ENCODE data around the gene CCNB2.
"Not testable (repeated sequence)": the region's sequence is repeated elsewhere in the genome, so short reads cannot be mapped to it uniquely, and the experiment has no call there.

The CCNB2 gene

GRCh38 chr15:59138243-59138642 is 33.3 kb downstream of the CCNB2 start:
- Histone ChIP-seq H3K27me3 (ENCODE audit: insufficient read depth, low read length, poor library complexity, severe bottlenecking) (no peaks in the 10 kb centered on the region), H3K36me3 (ENCODE audit: insufficient read depth, low read length) (peaks cover 78% of the 10 kb centered on the region; the same call in 1 of the 2 replicates), H3K9me2 (replicated peaks; ENCODE audit: low read depth, low read length) (no peaks in the 10 kb centered on the region), H3K79me2 (ENCODE audit: insufficient read depth, low read length) (no peaks in the 10 kb centered on the region), H3K9me3 (ENCODE audit: insufficient read depth, low read depth, low read length) (no peaks in the 10 kb centered on the region), H3K4me3 (ENCODE audit: low read length, poor library complexity, severe bottlenecking) (no peak overlapping the region), H3K4me1 (ENCODE audit: insufficient read depth, low read length, poor library complexity, severe bottlenecking) (no peaks in the 10 kb centered on the region), H2AFZ (ENCODE audit: low read length) (no peak overlapping the region), H4K20me1 (ENCODE audit: insufficient read depth, low read length, poor library complexity, severe bottlenecking) (no peaks in the 10 kb centered on the region), H3K9ac (ENCODE audit: low read depth, low read length, poor library complexity, severe bottlenecking) (no peak overlapping the region), H3F3A (ENCODE audit: low read depth) (no peaks in the 10 kb centered on the region), H3K4me2 (ENCODE audit: low read depth, low read length, poor library complexity, severe bottlenecking) (no peak overlapping the region)
- no peak for TF ChIP-seq EZH2phosphoT487 (IDR thresholded peaks at IDR 0.05; ENCODE audit: borderline replicate concordance)
- TF ChIP-seq CTCF (conservative IDR thresholded peaks at IDR 0.05; ENCODE audit: low read length): peak; percentile 96

GRCh38 chr15:59140422-59141226 is 35.7 kb downstream of the CCNB2 start:
- peaks cover 60% of the 10 kb centered on the region; the same call in 1 of the 2 replicates for H3K36me3 ChIP-seq (ENCODE audit: insufficient read depth, low read length)
- H3K4me3 ChIP-seq (ENCODE audit: low read length, poor library complexity, severe bottlenecking): no peak overlapping the region

GRCh38 chr15:59143281-59143680 is 38.3 kb downstream of the CCNB2 start:
- no peak for TF ChIP-seq EZH2phosphoT487 (IDR thresholded peaks at IDR 0.05; ENCODE audit: borderline replicate concordance)
- peaks cover 37% of the 10 kb centered on the region; the same call in 1 of the 2 replicates for H3K36me3 ChIP-seq (ENCODE audit: insufficient read depth, low read length)
- H4K20me1 ChIP-seq (ENCODE audit: insufficient read depth, low read length, poor library complexity, severe bottlenecking): no peaks in the 10 kb centered on the region
- no peaks in the 10 kb centered on the region for H3K27me3 ChIP-seq (ENCODE audit: insufficient read depth, low read length, poor library complexity, severe bottlenecking)
- no peaks in the 10 kb centered on the region for H3K4me1 ChIP-seq (ENCODE audit: insufficient read depth, low read length, poor library complexity, severe bottlenecking)
- H3K79me2 ChIP-seq (ENCODE audit: insufficient read depth, low read length): no peaks in the 10 kb centered on the region
- H3K4me3 ChIP-seq (ENCODE audit: low read length, poor library complexity, severe bottlenecking): no peak overlapping the region
- H3K9me2 ChIP-seq (replicated peaks; ENCODE audit: low read depth, low read length): no peaks in the 10 kb centered on the region
- H3K4me2 ChIP-seq (ENCODE audit: low read depth, low read length, poor library complexity, severe bottlenecking): no peak overlapping the region
- no peaks in the 10 kb centered on the region for H3K9me3 ChIP-seq (ENCODE audit: insufficient read depth, low read depth, low read length)
- H2AFZ ChIP-seq (ENCODE audit: low read length): no peak overlapping the region
- H3F3A ChIP-seq (ENCODE audit: low read depth): no peaks in the 10 kb centered on the region
- no peak overlapping the region for H3K9ac ChIP-seq (ENCODE audit: low read depth, low read length, poor library complexity, severe bottlenecking)

More at GRCh38 chr15:59140422-59141226, 35.7 kb downstream of the CCNB2 start:
- no peak overlapping the region for H2AFZ ChIP-seq (ENCODE audit: low read length)
- no peaks in the 10 kb centered on the region for H3K79me2 ChIP-seq (ENCODE audit: insufficient read depth, low read length)
- no peaks in the 10 kb centered on the region for H3K27me3 ChIP-seq (ENCODE audit: insufficient read depth, low read length, poor library complexity, severe bottlenecking)
- no peaks in the 10 kb centered on the region for H3F3A ChIP-seq (ENCODE audit: low read depth)
- TF ChIP-seq CTCF (conservative IDR thresholded peaks at IDR 0.05; ENCODE audit: low read length): no peak
- H3K4me2 ChIP-seq (ENCODE audit: low read depth, low read length, poor library complexity, severe bottlenecking): no peak overlapping the region
- no peaks in the 10 kb centered on the region for H3K9me2 ChIP-seq (replicated peaks; ENCODE audit: low read depth, low read length)
- no peaks in the 10 kb centered on the region for H3K4me1 ChIP-seq (ENCODE audit: insufficient read depth, low read length, poor library complexity, severe bottlenecking)
- H3K9ac ChIP-seq (ENCODE audit: low read depth, low read length, poor library complexity, severe bottlenecking): no peak overlapping the region
- H3K9me3 ChIP-seq (ENCODE audit: insufficient read depth, low read depth, low read length): no peaks in the 10 kb centered on the region
- H4K20me1 ChIP-seq (ENCODE audit: insufficient read depth, low read length, poor library complexity, severe bottlenecking): no peaks in the 10 kb centered on the region

- not testable (repeated sequence) for H2AFZ ChIP-seq (ENCODE audit: low read length); H3K4me2 ChIP-seq (ENCODE audit: low read depth, low read length, poor library complexity, severe bottlenecking); H3K4me1 ChIP-seq (ENCODE audit: insufficient read depth, low read length, poor library complexity, severe bottlenecking); H4K20me1 ChIP-seq (ENCODE audit: insufficient read depth, low read length, poor library complexity, severe bottlenecking); H3F3A ChIP-seq (ENCODE audit: low read depth); H3K9me3 ChIP-seq (ENCODE audit: insufficient read depth, low read depth, low read length); H3K4me3 ChIP-seq (ENCODE audit: low read length, poor library complexity, severe bottlenecking); H3K9ac ChIP-seq (ENCODE audit: low read depth, low read length, poor library complexity, severe bottlenecking); H3K79me2 ChIP-seq (ENCODE audit: insufficient read depth, low read length); H3K9me2 ChIP-seq (replicated peaks; ENCODE audit: low read depth, low read length); H3K27me3 ChIP-seq (ENCODE audit: insufficient read depth, low read length, poor library complexity, severe bottlenecking)
- TF ChIP-seq CTCF (conservative IDR thresholded peaks at IDR 0.05; ENCODE audit: low read length): peak; percentile 33
- peaks cover 24% of the 10 kb centered on the region; the same call in 1 of the 2 replicates for H3K36me3 ChIP-seq (ENCODE audit: insufficient read depth, low read length)
Observed at GRCh38 chr15:59144594-59144993, 39.6 kb downstream of the CCNB2 start.

Measured in Loucy (cell line).